NT2/D1 (cell line): ENCODE data around the gene ARPC5.

ENCODE experiments used
- SUZ12 ChIP-seq: IDR thresholded peaks from 2 replicates; pipeline ENCODE4 v1.6.1; 2011; ENCODE audit not compliant: insufficient read length, insufficient read depth; ENCODE audit errors: extremely low read depth
- YY1 ChIP-seq: IDR thresholded peaks from 2 replicates; pipeline ENCODE4 v1.6.1; 2011; ENCODE audit not compliant: insufficient read length, insufficient read depth

DNA sequence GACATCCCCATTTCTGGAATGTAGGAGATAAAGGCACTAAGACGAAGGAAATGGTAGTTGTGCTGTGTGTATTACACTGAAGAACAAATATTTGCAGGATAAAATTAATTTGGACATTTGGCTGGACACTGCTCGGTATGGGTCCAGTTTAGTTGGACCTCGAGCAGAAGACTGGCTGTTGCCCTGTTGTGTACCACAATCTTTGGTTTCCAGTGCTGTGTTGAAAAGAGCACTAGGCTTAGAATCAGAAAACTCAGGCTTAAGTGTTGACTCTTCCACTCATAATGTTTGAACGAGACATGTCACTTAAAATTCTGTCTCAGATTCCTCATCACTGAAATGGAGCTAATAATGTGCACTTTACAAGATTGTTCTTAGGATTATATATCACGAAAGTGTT, 1.2 kb upstream of the ARPC5 start:
- TF ChIP-seq SUZ12 (no peak), YY1 (no peak)
